GM19240 (cell line): ENCODE results near the gene ARHGDIA.

Experiments
- DNase-seq: peaks from one replicate; pipeline ENCODE4 v3.0.0; 2011; ENCODE audit warnings: low spot score; ENCODE audit not compliant: insufficient read length

The ARHGDIA gene

GRCh38 chr17:81825841-81826466 lies 45.2 kb downstream of the ARHGDIA start:
- no peak for DNase-seq

- DNase-seq, result no peak
These were observed 46.5 kb downstream of the ARHGDIA start for GRCh38 chr17:81824595-81824994.

- DNase-seq, result no peak
These were observed 47.2 kb downstream of the ARHGDIA start for GRCh38 chr17:81823820-81824550.

GRCh38 chr17:81822996-81823819 lies 47.9 kb downstream of the ARHGDIA start:
- no peak for DNase-seq

- DNase-seq, result no peak
These were observed 48.9 kb downstream of the ARHGDIA start for GRCh38 chr17:81822312-81822637.

- no peak for DNase-seq
These were observed 49.4 kb downstream of the ARHGDIA start for GRCh38 chr17:81821603-81822311.

- no peak for DNase-seq
These were observed 50.0 kb downstream of the ARHGDIA start for GRCh38 chr17:81821147-81821546.

GRCh38 chr17:81819708-81820107 lies 51.4 kb downstream of the ARHGDIA start:
- DNase-seq, result no peak

GRCh38 chr17:81817758-81818147 lies 53.4 kb downstream of the ARHGDIA start:
- no peak for DNase-seq
